Right renal cortex interstitium (tissue), 3 donors: Measurements from ENCODE around the gene SRL. TPM values are rescaled to one million over a fixed set of nuclear protein-coding genes. Genes with fewer than 3 reads are reported as not detected.
"Not testable (repeated sequence)": the region's sequence is repeated elsewhere in the genome, so short reads cannot be mapped to it uniquely, and the experiment has no call there.

ENCODE experiments used
- DNase-seq, 3 donors: peaks; one replicate each; pipeline ENCODE4 v3.0.0-alpha.2; 2013; ENCODE audit warnings: low read depth in 3 of 3, low spot score in 2 of 3
- polyA plus RNA-seq, 3 donors: library from polyadenylated mRNA; unstranded; fragments of 120-200 nt; gene quantifications; one replicate each; pipeline ENCODE4 v1.2.1, GENCODE V29; 2013; ENCODE audit not compliant: insufficient read length in 3 of 3

Gene SRL
- polyA plus RNA-seq, 3 donors = 1.2 to 1.6 (median 1.2) TPM

- no peak for DNase-seq
These were observed 10.5 kb downstream of the SRL start for GRCh38 chr16:4231367-4231766.

- DNase-seq = no peak
These were observed 14.9 kb downstream of the SRL start for GRCh38 chr16:4227040-4227332.

- DNase-seq = no peak
These were observed 15.4 kb downstream of the SRL start for GRCh38 chr16:4226251-4227039.

- no peak for DNase-seq
These were observed 16.8 kb downstream of the SRL start for GRCh38 chr16:4225075-4225474.

- DNase-seq = no peak
These were observed 21.5 kb downstream of the SRL start for GRCh38 chr16:4220358-4220757.

- DNase-seq = no peak
These were observed 23.7 kb downstream of the SRL start for GRCh38 chr16:4218202-4218601.

- DNase-seq = no peak
These were observed 24.4 kb downstream of the SRL start for GRCh38 chr16:4217204-4218131.

GRCh38 chr16:4216596-4216995 is 25.3 kb downstream of the SRL start:
- no peak for DNase-seq

GRCh38 chr16:4215106-4215505 is 26.8 kb downstream of the SRL start:
- DNase-seq = no peak

- no peak for DNase-seq
These were observed 27.7 kb downstream of the SRL start for GRCh38 chr16:4214215-4214621.

- no peak for DNase-seq
These were observed 28.1 kb downstream of the SRL start for GRCh38 chr16:4213737-4214136.

- no peak for DNase-seq
These were observed 29.0 kb downstream of the SRL start for GRCh38 chr16:4212934-4213296.

- no peak for DNase-seq
These were observed 29.5 kb downstream of the SRL start for GRCh38 chr16:4212211-4212933.

GRCh38 chr16:4211445-4212210 is 30.3 kb downstream of the SRL start:
- DNase-seq = not testable (repeated sequence)

- no peak for DNase-seq
These were observed 32.2 kb downstream of the SRL start for GRCh38 chr16:4209666-4210065.

GRCh38 chr16:4208341-4208751 is 33.5 kb downstream of the SRL start:
- DNase-seq = no peak

GRCh38 chr16:4207683-4208340 is 34.1 kb downstream of the SRL start:
- no peak for DNase-seq

- DNase-seq = no peak
These were observed 34.7 kb downstream of the SRL start for GRCh38 chr16:4207229-4207628.

- DNase-seq = no peak
These were observed 35.2 kb downstream of the SRL start for GRCh38 chr16:4206680-4207079.

GRCh38 chr16:4205971-4206370 is 35.9 kb downstream of the SRL start:
- no peak for DNase-seq
